Embryonic facial prominence (tissue), 1 donor: ENCODE data around the gene JPH4.
"Not testable (repeated sequence)": the region's sequence is repeated elsewhere in the genome, so short reads cannot be mapped to it uniquely, and the experiment has no call there.

Experiments
- DNase-seq: peaks from one replicate; pipeline ENCODE4 v3.0.0-alpha.2; 2016; ENCODE audit errors: extremely low spot score

JPH4 gene

DNA sequence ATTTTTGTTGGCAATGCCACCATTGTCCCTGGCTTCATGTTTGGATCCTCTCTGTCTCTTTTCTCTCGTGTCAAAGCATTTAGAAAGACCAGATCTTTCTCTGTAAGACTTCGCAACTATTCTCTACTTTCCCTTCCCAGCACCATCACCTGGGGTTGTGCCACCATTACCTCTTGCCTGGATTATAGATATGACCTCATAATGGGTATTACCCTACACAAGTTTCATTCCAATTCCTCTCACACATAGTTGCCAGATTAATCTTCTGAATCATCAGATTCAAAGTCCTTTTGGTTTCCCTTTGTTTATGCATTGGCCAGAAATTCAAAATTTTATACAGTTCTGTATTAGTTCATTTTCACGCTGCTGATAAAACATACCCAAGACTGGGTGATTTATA is 30.4 kb upstream of the JPH4 start:
- DNase-seq, result no peak

DNA sequence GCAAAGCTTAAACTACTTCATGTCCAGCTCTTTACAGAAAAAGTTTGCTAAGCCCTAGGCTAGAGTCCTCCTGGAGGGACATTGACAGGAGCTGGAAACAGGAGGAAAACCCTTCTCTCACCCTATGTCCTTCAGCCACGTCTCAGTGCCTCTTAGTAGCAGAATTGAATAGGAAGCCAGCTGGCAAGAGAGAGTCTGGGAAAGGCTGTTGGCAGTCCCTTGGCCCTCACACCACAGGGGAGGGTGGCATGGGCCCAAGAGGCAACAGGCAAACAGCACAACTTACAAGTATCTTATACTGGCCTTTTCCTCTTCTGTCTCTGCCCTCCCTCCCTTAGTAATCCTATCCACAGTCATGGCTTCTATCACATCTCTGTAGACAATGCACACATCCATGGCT is 29.9 kb upstream of the JPH4 start:
- DNase-seq, result no peak

- no peak for DNase-seq
Measured at GRCh38 chr14:23605931-23606585, 27.5 kb upstream of the JPH4 start.

GRCh38 chr14:23604675-23605170 is 26.1 kb upstream of the JPH4 start:
- DNase-seq, result no peak

- DNase-seq, result no peak
Measured at GRCh38 chr14:23604148-23604547, 25.6 kb upstream of the JPH4 start.

DNA sequence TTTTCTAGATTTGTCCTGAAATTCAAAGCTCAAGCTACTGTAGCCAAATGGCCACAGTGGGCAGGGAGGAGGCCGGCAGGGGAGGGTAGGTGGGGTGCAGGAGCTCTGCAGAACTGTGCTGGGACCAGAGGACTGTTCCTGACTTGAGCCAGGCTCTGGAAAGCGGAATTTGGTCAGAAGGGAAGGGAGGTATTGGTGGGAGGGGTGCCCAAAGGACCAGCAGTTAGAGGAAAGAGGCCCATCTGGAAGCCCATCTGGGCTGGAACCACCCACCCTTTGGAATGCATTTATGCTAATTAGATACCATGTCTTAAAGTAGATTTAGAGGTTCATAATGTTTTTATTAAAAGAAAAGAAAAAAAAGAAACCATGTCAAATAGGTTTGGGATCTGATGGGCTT is 24.5 kb upstream of the JPH4 start:
- no peak for DNase-seq

GRCh38 chr14:23602181-23603095 is 23.8 kb upstream of the JPH4 start:
- no peak for DNase-seq

DNA sequence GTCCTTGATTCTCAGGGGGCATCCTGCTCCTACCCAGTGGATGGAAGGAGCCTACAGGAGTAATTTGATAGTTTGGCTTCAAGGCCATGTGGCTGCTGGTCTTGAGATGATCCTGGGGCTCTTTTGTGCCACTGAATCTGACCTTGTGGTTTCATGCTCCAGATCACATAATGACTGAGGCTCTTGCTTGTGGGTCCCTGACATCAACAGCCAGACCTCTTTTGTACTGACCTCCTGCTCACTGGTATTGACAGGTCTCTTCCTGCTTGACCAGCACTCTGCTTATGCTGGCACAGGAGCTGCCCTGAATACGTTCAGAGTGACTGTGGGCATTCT is 23.2 kb upstream of the JPH4 start:
- DNase-seq, result no peak

DNA sequence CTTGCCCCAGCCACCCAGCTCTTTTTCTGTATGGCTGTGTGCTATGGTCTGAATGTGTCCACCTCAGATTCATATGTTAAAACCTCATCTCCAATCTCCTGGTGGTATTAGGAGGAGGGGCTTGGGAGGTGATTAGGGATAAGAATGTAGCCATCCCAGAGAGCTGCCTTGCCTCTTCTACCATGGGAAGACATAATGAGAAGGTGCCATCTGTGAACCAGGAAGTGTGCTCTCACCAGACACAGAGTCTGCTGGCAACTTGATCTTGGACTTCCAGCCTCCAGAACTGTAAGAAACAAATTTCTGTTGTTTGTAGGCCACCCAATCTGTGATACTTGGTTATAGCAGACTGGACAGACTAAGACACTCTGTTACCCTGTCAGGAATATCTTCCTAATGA is 22.8 kb upstream of the JPH4 start:
- no peak for DNase-seq

GRCh38 chr14:23600806-23601205 is 22.2 kb upstream of the JPH4 start:
- DNase-seq, result no peak

GRCh38 chr14:23600322-23600707 is 21.7 kb upstream of the JPH4 start:
- DNase-seq, result no peak

GRCh38 chr14:23594191-23594590 is 15.6 kb upstream of the JPH4 start:
- DNase-seq, result not testable (repeated sequence)

DNA sequence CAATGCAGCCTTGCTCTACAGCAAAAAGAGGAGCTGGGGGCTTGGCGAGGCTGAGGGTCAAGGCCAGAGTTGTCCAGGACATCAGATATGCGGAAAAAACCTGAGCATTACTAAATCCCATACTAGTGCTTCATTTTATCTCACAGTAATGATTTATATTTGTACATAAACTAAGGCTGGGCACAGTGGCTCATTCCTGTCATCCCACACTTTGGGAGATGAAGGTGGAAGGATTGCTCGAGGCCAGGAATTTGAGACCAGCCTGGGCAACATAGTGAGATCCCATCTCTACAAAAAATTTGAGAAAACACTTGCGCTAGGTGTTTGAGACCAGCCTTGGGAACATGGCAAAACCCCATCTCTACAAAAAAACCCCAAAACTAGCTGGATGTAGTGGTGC is 11.6 kb upstream of the JPH4 start:
- DNase-seq, result no peak

- DNase-seq, result no peak
Measured at GRCh38 chr14:23589606-23590005, 11.0 kb upstream of the JPH4 start.

- DNase-seq, result peak; percentile 68
Measured at GRCh38 chr14:23588884-23589598, 10.5 kb upstream of the JPH4 start.

GRCh38 chr14:23584527-23585203 is 6.1 kb upstream of the JPH4 start:
- DNase-seq, result not testable (repeated sequence)

- DNase-seq, result not testable (repeated sequence)
Measured at GRCh38 chr14:23583761-23584526, 5.4 kb upstream of the JPH4 start.

DNA sequence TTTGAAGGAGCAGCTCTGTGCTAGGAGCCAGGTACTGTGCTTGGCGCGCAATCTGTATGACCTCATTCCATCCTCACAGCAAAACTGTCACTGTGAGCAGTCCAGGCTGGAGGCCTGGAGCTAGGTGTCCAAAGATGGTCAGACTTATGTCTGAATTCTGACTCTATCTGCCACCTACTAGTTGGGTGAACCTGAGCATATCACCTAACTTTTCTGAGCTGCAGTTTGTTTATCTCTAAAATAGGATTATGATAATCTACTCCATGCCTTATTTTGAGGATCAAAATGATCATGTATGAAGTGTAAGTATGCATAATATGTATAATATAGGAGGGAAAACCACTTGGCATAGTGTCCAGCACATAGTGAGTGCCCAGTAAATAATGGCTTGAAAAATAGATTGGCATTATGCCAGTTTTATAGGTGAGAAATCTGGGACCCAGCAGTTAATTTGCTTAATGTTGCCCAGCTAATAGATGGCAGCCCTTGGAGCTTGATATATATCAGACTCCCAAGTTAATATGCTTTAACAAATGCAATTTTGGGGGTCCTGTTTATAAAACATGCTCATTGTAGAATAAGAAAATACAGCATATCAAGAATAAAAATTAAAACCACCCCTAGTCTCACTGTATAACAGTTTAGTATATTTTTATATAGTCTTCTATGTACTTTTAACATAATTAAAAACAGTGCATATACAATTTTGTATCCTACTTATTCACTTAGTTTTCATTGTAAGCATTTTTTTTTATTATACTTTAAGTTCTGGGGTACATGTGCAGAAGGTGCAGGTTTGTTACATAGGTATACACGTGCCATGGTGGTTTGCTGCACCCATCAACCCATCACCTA is 4.5 kb upstream of the JPH4 start:
- no peak for DNase-seq

DNA sequence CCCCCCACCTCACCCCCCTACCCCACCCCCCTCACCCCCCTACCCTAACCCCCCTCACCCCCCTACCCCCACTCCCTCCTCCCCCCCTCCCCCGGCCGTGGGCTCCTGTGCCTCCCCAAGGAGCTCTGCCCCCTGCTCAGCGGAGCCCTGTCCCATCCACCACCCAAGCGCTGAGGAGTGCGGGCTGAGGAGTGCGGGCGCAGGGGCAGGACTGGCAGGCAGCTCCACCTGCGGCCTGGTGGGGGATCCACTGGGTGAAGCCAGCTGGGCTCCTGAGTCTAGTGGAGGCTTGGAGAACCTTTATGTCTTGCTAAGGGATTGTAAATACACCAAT is 2.3 kb upstream of the JPH4 start:
- DNase-seq, result no peak

DNA sequence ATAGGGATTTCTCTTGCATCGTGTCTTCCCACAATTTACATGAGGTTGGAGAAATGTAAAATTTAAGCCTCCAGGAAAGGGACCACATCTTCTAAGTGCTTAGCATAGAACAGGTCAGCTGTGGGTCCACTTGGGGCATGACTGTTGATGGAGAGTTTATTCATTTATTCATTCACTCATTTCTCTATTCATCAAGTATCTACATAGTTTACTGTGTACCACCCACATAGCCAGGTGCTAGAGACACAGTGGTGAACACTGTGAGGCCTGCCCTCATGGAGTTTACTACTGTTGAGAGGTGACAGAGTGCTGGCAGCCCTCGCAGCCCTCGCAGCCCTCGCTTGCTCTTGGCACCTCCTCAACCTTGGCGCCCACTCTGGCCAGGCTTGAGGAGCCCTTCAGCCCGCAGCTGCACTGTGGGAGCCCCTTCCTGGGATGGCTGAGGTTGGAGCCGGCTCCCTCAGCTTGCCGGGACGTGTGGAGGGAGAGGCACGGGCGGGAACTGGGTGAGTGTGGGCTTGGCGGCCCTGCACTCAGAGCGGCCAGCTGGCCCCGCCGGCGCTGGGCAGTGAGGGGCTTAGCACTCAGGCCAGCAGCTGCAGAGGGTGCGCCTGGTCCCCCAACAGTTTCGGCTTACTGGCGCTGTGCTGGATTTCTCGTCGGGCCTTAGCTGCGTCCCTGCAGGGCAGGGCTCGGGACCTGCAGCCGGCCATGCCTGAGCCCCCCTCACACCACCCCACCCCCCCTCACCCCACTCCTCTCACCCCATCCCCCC is 1.7 kb upstream of the JPH4 start:
- no peak for DNase-seq
